ENCODE data around the gene CCDC85C.
A peak's percentile ranks its signal among the peaks of the same experiment; 100 is the strongest.

The CCDC85C gene

DNA sequence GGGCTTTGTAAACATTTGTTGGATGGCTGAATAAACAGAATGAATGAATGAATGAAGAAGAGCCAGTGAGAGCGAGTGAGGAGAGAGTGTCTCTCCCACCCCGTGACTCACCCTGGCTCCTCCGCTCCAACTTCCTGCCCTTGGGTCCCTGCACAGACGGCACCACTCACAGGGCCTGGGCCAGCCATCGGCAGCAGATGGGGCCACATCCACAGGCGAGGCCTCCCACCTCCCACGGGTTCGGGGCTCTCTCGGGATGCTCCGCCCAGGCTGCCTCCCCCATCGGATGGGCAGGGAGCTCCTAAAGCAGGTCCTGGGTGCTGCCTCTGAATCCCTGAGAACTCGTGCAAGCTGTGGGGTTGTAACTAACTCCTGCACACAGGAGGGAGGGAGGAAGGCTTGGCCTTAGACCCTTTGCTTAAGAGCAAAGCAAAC is 81.5 kb downstream of the CCDC85C start:
- no peak for DNase-seq (ENCODE audit: low read depth in 2 of 2)

DNA sequence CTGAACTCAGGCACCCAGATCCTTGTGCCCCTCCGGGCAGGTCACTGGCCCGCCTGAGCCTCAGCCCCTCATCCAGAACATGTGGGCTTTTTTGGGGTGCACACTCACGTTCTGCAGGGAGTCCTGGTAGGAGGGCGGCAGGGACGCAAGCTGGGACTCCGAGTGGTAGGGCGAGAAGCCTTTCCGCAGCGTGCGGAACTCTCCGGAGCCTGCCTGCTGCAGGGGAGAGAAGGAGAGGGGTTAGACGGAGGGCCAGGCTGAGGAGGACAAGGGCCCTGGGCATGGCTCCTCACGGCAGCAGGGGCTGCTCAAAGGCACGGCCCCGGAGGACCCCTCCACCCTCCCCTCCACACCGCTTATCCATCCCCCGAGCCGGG is 82.0 kb downstream of the CCDC85C start:
- DNase-seq (ENCODE audit: low read depth in 2 of 2), result no peak

- no peak for DNase-seq (ENCODE audit: low read depth in 2 of 2)
These were observed 82.6 kb downstream of the CCDC85C start for GRCh38 chr14:99521176-99522024.

DNA sequence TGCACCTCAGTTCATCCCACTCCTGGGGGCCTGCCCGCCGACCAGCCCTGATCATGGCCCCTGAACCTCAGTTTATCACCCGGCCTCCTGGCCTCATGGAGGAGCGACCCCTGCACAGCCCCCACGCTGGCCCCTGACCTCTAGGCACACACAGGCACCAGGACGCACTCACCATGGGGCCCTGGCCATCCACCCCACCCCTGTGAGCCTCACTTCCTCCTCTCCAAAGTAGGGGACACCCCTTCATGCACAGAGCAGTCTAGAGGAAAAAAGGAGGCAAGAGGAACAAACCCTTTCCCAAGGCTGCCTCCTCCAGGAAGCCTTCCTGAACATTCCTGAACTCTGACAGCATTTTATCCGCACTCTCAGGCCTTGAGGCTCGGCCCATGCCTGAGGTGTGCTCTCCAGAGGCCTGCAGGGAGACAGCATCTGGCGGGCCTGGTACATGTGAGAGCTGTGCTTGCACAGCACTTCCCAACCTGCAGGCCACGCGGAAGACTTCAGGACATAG is 83.4 kb downstream of the CCDC85C start:
- DNase-seq (ENCODE audit: low read depth in 2 of 2), result no peak

GRCh38 chr14:99519931-99520421 is 84.0 kb downstream of the CCDC85C start:
- DNase-seq (ENCODE audit: low read depth in 2 of 2), result no peak

- no peak for DNase-seq (ENCODE audit: low read depth in 2 of 2)
These were observed 84.6 kb downstream of the CCDC85C start for GRCh38 chr14:99519347-99519881.

DNA sequence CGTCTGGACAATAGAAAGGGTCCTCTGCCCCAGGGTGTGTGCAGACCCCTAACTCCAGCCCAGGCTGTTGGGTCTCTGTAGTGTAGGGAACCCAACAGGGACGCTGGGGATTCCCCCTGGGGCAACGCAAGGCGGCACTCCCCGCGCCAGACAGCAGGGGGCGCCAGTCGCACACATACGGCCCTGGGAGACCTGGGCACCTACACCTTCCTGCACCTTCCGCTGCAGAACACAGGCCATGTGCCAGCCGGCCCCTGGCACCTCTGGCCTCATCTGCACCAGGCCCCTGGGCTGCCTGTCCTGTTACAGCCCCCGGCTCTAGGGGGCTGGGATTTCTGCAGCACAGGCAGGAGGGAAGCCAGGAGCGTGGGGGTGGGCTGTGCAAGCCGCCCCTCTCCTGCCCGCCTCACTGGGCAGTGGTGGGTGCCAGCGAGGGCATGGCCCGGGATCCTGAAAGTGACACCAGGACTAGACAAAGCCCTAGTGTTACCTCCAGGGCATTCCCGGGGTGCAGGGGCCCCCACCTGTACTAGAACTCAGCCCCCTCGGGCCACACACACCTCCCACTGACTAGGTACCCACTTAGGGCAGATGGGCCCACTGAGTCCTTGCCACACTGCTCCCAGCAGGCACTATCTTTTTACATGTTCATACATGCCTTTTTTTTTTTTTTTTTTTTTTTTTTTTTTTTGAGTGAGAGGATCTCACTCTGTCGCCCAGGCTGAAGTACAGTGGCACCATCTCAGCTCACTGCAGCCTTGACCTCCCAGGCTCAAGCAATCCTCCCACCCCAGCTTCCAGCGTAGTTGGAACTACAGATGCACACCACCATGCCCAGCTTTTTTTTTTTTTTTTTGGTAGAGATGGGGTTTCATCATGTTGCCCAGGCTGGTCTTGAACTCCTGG is 85.3 kb downstream of the CCDC85C start:
- peak; percentile 73 to 83 for DNase-seq (ENCODE audit: low read depth in 2 of 2)

- no peak for DNase-seq (ENCODE audit: low read depth in 2 of 2)
These were observed 86.2 kb downstream of the CCDC85C start for GRCh38 chr14:99517643-99518381.

DNA sequence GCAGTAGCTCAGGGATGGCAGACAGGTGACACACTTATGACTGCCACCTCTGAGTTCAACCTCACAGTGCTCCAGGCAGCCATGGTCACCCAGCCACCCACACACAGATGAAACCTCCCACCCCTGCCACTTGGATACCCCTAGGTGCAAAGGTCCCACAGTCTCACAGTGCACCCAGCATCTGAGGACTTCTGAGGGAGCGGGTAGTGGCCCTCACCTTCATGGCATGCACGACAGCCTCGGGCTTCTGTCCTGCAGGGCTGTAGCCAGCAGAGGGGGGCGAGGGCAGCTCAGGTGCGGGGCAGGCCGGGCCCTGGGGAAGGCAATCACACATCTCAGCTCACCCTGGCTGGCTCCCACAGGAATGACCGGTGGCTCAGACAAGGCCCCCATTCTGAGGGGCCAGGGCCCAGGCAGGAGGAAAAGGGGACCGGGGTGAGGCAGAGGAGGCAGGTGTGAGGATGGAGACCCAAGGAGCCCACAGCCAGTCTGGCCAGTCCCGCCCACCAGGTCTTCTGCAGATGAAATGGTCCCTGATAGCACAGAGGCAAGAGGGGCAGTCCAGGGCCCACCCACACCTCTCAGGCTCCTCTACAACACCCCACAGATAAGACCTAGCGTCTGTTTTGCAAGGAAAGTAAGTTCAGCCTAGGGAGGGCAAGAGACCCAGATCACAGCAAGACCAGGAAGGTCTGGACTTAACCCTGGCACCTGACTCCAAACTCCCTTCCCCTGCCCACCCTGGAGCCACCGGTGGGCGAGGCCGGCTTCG is 87.0 kb downstream of the CCDC85C start:
- DNase-seq (ENCODE audit: low read depth in 2 of 2), result no peak

GRCh38 chr14:99516156-99516870 is 87.7 kb downstream of the CCDC85C start:
- no peak for DNase-seq (ENCODE audit: low read depth in 2 of 2)

DNA sequence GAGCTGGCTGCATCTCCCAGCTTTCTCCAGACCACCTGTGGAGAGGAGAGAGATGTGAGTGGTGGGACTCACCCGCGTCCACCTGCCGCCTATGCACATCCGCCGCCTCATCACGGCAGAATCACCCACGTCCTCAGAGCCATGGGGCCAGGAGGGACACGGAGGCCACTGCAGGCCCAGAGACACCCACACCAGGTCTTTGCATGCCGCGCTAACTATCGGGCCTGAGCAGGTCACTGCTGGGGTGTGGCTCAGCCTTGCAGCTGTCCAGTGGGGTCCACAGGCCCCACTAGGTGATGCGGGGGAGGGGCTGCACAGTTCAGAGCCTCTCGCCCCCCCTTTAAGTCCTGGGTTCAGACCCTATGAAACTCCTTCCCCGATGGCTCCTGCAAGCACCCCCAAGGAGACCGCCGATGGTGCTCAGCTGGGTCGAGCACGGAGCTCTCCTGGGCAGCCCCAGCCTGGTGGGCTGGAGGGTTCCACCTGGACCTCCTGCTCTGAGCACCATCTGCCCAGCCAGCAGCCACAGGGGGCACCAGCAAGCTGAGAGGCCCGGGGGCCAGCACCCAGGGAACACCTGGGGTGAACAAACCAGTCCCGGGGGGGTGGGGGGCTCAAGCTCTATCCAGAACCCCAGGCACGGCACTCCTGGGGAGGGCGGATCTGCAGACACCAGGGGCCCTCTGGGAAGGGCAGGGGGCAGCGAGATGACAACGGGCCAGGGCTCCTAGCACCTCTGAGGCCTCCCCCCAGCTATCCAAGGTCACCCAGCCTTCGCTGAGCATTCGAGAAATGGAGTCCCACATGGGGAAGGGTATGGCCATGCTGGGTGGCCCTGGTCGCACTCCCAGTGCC is 88.5 kb downstream of the CCDC85C start:
- DNase-seq (ENCODE audit: low read depth in 2 of 2), result no peak

DNA sequence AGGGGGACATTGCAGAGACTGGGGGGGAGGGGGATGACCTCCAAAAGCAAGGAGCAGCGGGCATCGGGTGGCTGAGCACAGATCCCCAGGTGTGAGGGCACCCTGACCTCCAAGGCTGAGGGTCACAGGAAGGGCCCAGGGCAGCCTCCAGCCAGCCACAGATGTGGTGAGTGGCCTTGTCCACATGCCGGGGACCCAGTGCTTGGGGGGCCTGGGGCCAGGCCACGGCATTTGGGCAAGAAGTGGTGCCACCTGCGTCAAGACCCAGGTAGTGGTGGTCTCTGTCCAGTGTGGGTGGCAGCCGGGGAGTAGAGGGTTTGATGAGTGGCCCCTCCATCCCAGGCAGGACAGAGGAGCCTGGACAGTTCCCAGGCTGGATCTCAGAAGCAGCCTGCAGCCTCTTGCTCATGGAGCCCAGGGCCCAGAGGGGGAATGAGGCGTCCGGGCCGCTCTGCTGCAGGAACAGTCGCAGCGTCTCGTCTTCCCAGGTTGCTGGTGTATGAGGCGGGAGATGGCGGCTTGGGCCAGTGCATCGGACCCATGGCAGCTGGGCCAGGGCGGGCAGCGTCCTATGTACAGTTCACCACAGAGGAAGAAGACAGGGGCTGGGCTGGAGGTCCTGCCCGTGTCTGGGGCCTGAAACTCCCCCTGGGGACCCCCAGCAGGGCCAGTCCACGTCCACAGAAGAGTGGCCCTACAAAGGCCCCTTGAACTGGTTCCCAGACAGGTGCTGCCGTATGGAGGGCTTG is 89.3 kb downstream of the CCDC85C start:
- no peak for DNase-seq (ENCODE audit: low read depth in 2 of 2)

GRCh38 chr14:99513946-99514551 is 90.0 kb downstream of the CCDC85C start:
- no peak for DNase-seq (ENCODE audit: low read depth in 2 of 2)

- DNase-seq (ENCODE audit: low read depth in 2 of 2), result no peak
These were observed 90.8 kb downstream of the CCDC85C start for GRCh38 chr14:99513183-99513694.

DNA sequence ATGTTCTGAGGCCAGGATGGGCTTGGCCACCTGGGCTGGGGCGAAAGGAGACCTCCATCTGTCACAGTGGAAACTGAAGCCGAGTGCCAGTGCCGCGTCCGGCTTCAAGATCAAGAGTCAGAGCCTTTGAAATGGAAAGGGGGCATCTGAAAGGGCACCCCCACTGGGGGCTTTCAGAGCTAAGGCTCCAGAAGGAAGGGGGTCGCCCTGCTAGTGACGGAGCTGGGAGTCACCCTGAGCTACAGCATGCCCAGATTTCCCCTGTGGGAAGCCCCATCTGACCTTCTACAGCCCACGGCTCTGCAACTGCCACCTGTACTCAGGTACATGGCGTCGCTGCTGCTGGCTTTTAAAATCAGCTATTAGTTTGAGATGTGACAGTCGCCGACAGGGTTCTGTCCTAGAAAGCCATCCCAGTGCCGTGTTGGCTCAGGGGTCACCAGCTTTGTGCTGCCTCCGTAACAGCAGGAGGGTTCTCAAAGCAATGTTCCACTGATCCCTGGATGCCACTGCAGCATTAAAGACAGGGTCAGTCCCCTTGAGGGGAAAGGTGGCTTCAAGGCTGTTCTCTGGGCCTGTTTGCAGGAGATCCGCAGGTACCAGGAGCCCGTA is 91.3 kb downstream of the CCDC85C start:
- DNase-seq (ENCODE audit: low read depth in 2 of 2), result no peak

- DNase-seq (ENCODE audit: low read depth in 2 of 2), result no peak
These were observed 91.9 kb downstream of the CCDC85C start for GRCh38 chr14:99512110-99512449.

GRCh38 chr14:99511421-99512109 is 92.4 kb downstream of the CCDC85C start:
- DNase-seq (ENCODE audit: low read depth in 2 of 2), result no peak
